ENCODE data around the gene ONECUT2. TPM values are rescaled to one million over a fixed set of nuclear protein-coding genes. Genes with fewer than 3 reads are reported as not detected.

ONECUT2 gene
- total RNA-seq, 2 donors from 2014 or later = 1.9 to 3.6 TPM

- Mint-ChIP-seq H3K4me1 (peaks cover 33% of the 10 kb centered on the region), H3K36me3 (ENCODE audit: low read depth) (no peaks in the 10 kb centered on the region), H3K27ac (no peak overlapping the region), H3K4me3 (peak overlapping the region; percentile 48), H3K27me3 (ENCODE audit: insufficient read depth) (peaks cover 89% of the 10 kb centered on the region), H3K9me3 (peaks cover 2% of the 10 kb centered on the region)
- DNase-seq = peak; percentile 77
- peaks cover 13% of the 10 kb centered on the region for H3K4me1 ChIP-seq (ENCODE audit: control insufficient read depth, insufficient read depth, low read length)
- H3K9me3 ChIP-seq (ENCODE audit: control insufficient read depth, low read length) = no peaks in the 10 kb centered on the region
- TF ChIP-seq CTCF (conservative IDR thresholded peaks at IDR 0.05) = no peak
- H3K9ac ChIP-seq (ENCODE audit: extremely low read depth, low read length, poor library complexity, severe bottlenecking) = no peak overlapping the region
- peak overlapping the region; percentile 68 for H3K4me3 ChIP-seq (ENCODE audit: low read length)
- no peak overlapping the region for H3K27ac ChIP-seq (ENCODE audit: low read depth, low read length)
- WGBS, 2 experiments (ENCODE audit: insufficient coverage in 1 of 2, insufficient read length in 1 of 2) = 1 to 5% methylated on average over 34 to 99 of the region's 99 CpGs
- peaks cover 98% of the 10 kb centered on the region for H3K27me3 ChIP-seq (ENCODE audit: control insufficient read depth, insufficient read depth, low read length, poor library complexity, severe bottlenecking)
- no peaks in the 10 kb centered on the region for H3K36me3 ChIP-seq (ENCODE audit: control insufficient read depth, insufficient read depth, low read length)
These were observed 6.7 kb upstream of the ONECUT2 start for GRCh38 chr18:57428221-57429150.

- Histone ChIP-seq H3K4me3 (ENCODE audit: low read length) (peak overlapping the region; percentile 68), H3K36me3 (ENCODE audit: control insufficient read depth, insufficient read depth, low read length) (no peaks in the 10 kb centered on the region), H3K9ac (ENCODE audit: extremely low read depth, low read length, poor library complexity, severe bottlenecking) (no peak overlapping the region), H3K9me3 (ENCODE audit: control insufficient read depth, low read length) (no peaks in the 10 kb centered on the region), H3K27me3 (ENCODE audit: control insufficient read depth, insufficient read depth, low read length, poor library complexity, severe bottlenecking) (peaks cover 100% of the 10 kb centered on the region), H3K27ac (ENCODE audit: low read depth, low read length) (no peak overlapping the region), H3K4me1 (ENCODE audit: control insufficient read depth, insufficient read depth, low read length) (peaks cover 13% of the 10 kb centered on the region)
- no peaks in the 10 kb centered on the region for H3K36me3 Mint-ChIP-seq (ENCODE audit: low read depth)
- 5 to 9% methylated on average over 14 to 21 of the region's 22 CpGs for WGBS, 2 experiments (ENCODE audit: insufficient coverage in 1 of 2, insufficient read length in 1 of 2)
- no peak for TF ChIP-seq CTCF (conservative IDR thresholded peaks at IDR 0.05)
- H3K9me3 Mint-ChIP-seq = peaks cover 2% of the 10 kb centered on the region
- no peak for DNase-seq
- H3K4me1 Mint-ChIP-seq = peaks cover 42% of the 10 kb centered on the region
- peaks cover 93% of the 10 kb centered on the region for H3K27me3 Mint-ChIP-seq (ENCODE audit: insufficient read depth)
- no peak overlapping the region for H3K27ac Mint-ChIP-seq
- peak overlapping the region; percentile 48 for H3K4me3 Mint-ChIP-seq
These were observed 5.8 kb upstream of the ONECUT2 start for GRCh38 chr18:57429167-57430078.

Measured in endodermal cell (in vitro differentiated cells).